HG02610 (cell line): ENCODE results near the gene DAP.
"Not testable (repeated sequence)": the region's sequence is repeated elsewhere in the genome, so short reads cannot be mapped to it uniquely, and the experiment has no call there.

Experiments
- ATAC-seq: cut with Tn5 transposase; IDR thresholded peaks from one replicate; pipeline ENCODE4 v1.9.1; 2021; ENCODE audit warnings: mild to moderate bottlenecking, moderate library complexity; ENCODE audit not compliant: unreplicated experiment

The DAP gene

GRCh38 chr5:10635867-10636350 lies 125.1 kb downstream of the DAP start:
- ATAC-seq, result peak; percentile 29

- ATAC-seq, result peak; percentile 72
Observed at GRCh38 chr5:10635257-10635866, 125.7 kb downstream of the DAP start.

- ATAC-seq, result no peak
Observed at GRCh38 chr5:10634562-10634961, 126.5 kb downstream of the DAP start.

- ATAC-seq, result no peak
Observed at GRCh38 chr5:10634050-10634449, 127.0 kb downstream of the DAP start.

GRCh38 chr5:10633271-10634049 lies 127.6 kb downstream of the DAP start:
- no peak for ATAC-seq

GRCh38 chr5:10632110-10632761 lies 128.8 kb downstream of the DAP start:
- peak; percentile 45 for ATAC-seq

- ATAC-seq, result peak; percentile 0
Observed at GRCh38 chr5:10631316-10631996, 129.6 kb downstream of the DAP start.

GRCh38 chr5:10630744-10631143 lies 130.3 kb downstream of the DAP start:
- ATAC-seq, result not testable (repeated sequence)

- ATAC-seq, result no peak
Observed at GRCh38 chr5:10630126-10630525, 130.9 kb downstream of the DAP start.

- no peak for ATAC-seq
Observed at GRCh38 chr5:10629682-10630081, 131.4 kb downstream of the DAP start.
